Lung (tissue), 12 donors: ENCODE measurements around the gene USP34. TPM values are rescaled to one million over a fixed set of nuclear protein-coding genes. Genes with fewer than 3 reads are reported as not detected.

Experiments
- ATAC-seq: fragments of 200-7000 bp; cut with Tn5 transposase; one replicate; pipeline ENCODE4 v1.9.1; 2020; ENCODE audit warnings: moderate number of reproducible peaks; ENCODE audit not compliant: insufficient read depth, low FRiP score
- DNase-seq, 3 donors: peaks; one replicate each; pipeline ENCODE4 v3.0.0-alpha.2; 2013 to 2017
- H3K27ac ChIP-seq, 2 donors: one replicate each; pipeline ENCODE4 v1.5.1; 2013; ENCODE audit warnings: mild to moderate bottlenecking in 2 of 2, moderate library complexity in 2 of 2, control low read depth in 1 of 2, inconsistent platforms in 1 of 2, low read depth in 1 of 2, low read length in 1 of 2
- H3K27me3 ChIP-seq, 3 donors: one replicate each; pipeline ENCODE4 v1.5.1; 2013; ENCODE audit warnings: low read length in 2 of 3; ENCODE audit not compliant: control insufficient read depth in 3 of 3, insufficient read depth in 3 of 3
- H3K36me3 ChIP-seq, 4 donors: one replicate each; pipeline ENCODE4 v1.5.1; 2013; ENCODE audit warnings: low read length in 4 of 4, mild to moderate bottlenecking in 1 of 4, moderate library complexity in 1 of 4; ENCODE audit not compliant: control insufficient read depth in 4 of 4, insufficient read depth in 4 of 4
- H3K4me1 ChIP-seq, 5 donors: one replicate each; pipeline ENCODE4 v1.5.1; 2013; ENCODE audit warnings: low read length in 5 of 5, mild to moderate bottlenecking in 2 of 5, moderate library complexity in 1 of 5; ENCODE audit not compliant: control insufficient read depth in 5 of 5, insufficient read depth in 5 of 5
- H3K4me3 ChIP-seq: one replicate; pipeline ENCODE4 v1.5.1; 2013; ENCODE audit warnings: mild to moderate bottlenecking, control low read depth, moderate library complexity
- H3K9ac ChIP-seq, 2 donors: one replicate each; pipeline ENCODE4 v1.5.1; 2013; ENCODE audit warnings: low read length in 2 of 2, control low read depth in 1 of 2; ENCODE audit not compliant: insufficient read depth in 1 of 2
- H3K9me3 ChIP-seq, 4 donors: one replicate each; pipeline ENCODE4 v1.5.1; 2013; ENCODE audit warnings: low read length in 3 of 4, mild to moderate bottlenecking in 1 of 4, moderate library complexity in 1 of 4; ENCODE audit not compliant: control insufficient read depth in 4 of 4, insufficient read depth in 3 of 4
- CTCF ChIP-seq: IDR thresholded peaks from 2 replicates; pipeline ENCODE4 v1.5.1; 2012; ENCODE audit warnings: mild to moderate bottlenecking; ENCODE audit errors: control extremely low read depth, extremely low read depth
- WGBS, 2 donors: extraction: QIAGEN DNeasy Blood & Tissue Kit; methylation state at CpG; one replicate each; pipeline ENCODE4 v1.1.7; 2013; 5-methylcytosine and 5-hydroxymethylcytosine counted together
- polyA plus RNA-seq, 2 donors: library from polyadenylated mRNA; stranded (reverse); fragments of 200-250 nt; gene quantifications; one replicate each; pipeline ENCODE4 v1.2.1, GENCODE V29; 2013
- total RNA-seq, 2 donors: library from RNA; depleted of rRNA in 1 of 2; stranded (reverse); fragments of >200 nt in 1 of 2; gene quantifications; one replicate each; pipeline ENCODE4 v1.2.1, GENCODE V29; 2014 to 2021
- donor health status: control.
- donor health status: control.
- donor health status: Bipolar disorder and iron deficiency.
- donor health status: healthy.
- donor health status: DM: yes; HTN: yes; CAD: no.

Gene USP34
- total and polyA plus RNA-seq, 4 donors = 38.7 to 233 (median 67.8) TPM

DNA sequence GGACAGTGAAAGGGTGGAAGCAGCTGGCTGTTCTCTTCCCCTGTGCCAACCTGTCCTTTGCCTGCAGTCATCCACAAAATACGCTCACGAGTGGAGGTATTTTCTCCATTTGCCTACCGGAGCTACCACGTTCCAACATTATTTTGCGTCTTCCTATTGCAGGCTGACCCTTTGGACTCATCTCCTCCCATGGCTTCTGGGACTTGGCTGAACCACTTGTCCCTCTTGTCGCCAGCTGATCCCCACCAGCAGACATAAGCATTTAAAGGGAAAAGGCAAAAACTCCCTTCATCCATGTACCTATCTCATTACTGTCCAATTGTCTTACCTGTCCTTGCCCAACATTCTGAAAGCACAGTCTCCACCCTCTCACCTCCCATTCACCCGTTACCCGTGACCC lies 295.9 kb downstream of the USP34 start:
- 92 to 95% methylated on average over 8 of the region's 8 CpGs for WGBS, 2 donors
- DNase-seq = no peak
- H3K4me1 ChIP-seq = peaks cover 8 to 29% (median 16%) of the 10 kb centered on the region in 5 donors
- H3K27ac ChIP-seq = no peak overlapping the region
- no peaks in the 10 kb centered on the region for H3K9me3 ChIP-seq
- H3K9ac ChIP-seq = no peak overlapping the region
- TF ChIP-seq CTCF = no peak
- H3K4me3 ChIP-seq = no peak overlapping the region
- H3K27me3 ChIP-seq = no peaks in the 10 kb centered on the region
- ATAC-seq = no peak
- H3K36me3 ChIP-seq = peaks cover 0 to 2% (median under 1%) of the 10 kb centered on the region in 4 donors

- Histone ChIP-seq H3K27me3 (no peaks in the 10 kb centered on the region), H3K36me3 (peaks cover 0 to 2% (median 0%) of the 10 kb centered on the region in 4 donors), H3K4me1 (peaks cover 0 to 10% (median 2%) of the 10 kb centered on the region in 5 donors), H3K4me3 (no peak overlapping the region), H3K9ac (no peak overlapping the region), H3K9me3 (no peaks in the 10 kb centered on the region), H3K27ac (no peak overlapping the region)
- TF ChIP-seq CTCF = no peak
- WGBS, 2 donors = 87 to 93% methylated on average over 4 of the region's 4 CpGs
- DNase-seq (no peak), ATAC-seq (no peak)
Observed at GRCh38 chr2:61173116-61173515, 297.8 kb downstream of the USP34 start.

DNA sequence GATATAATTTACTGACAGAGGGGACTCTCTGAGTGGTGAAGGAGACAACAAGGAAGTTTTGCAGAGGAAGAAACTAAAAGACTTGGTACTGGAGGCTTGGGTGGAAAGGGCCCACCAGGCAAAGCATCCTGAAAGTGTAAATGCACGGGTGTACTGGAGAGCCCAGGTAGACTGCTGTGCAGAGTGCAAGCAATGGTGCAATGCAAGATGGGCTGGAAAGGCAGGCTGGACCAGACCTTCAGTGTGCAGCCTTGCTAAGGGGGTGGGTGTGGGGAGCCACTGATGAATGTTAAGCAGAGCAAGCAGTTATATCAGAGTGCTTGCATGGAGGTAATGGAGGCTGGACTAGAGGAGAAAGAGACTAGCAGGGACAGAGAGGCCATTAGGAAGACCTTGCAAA lies 298.2 kb downstream of the USP34 start:
- TF ChIP-seq CTCF = no peak
- ATAC-seq (no peak), DNase-seq (no peak)
- no peaks in the 10 kb centered on the region for H3K9me3 ChIP-seq
- H3K4me3 ChIP-seq = no peak overlapping the region
- no peak overlapping the region for H3K9ac ChIP-seq
- H3K4me1 ChIP-seq = peaks cover 0 to 7% (median 0%) of the 10 kb centered on the region in 5 donors
- H3K27ac ChIP-seq = no peak overlapping the region
- WGBS, 2 donors = 71 to 95% methylated on average over 1 of the region's 1 CpG
- H3K36me3 ChIP-seq = peaks cover 0 to 2% (median under 1%) of the 10 kb centered on the region in 4 donors
- no peaks in the 10 kb centered on the region for H3K27me3 ChIP-seq

DNA sequence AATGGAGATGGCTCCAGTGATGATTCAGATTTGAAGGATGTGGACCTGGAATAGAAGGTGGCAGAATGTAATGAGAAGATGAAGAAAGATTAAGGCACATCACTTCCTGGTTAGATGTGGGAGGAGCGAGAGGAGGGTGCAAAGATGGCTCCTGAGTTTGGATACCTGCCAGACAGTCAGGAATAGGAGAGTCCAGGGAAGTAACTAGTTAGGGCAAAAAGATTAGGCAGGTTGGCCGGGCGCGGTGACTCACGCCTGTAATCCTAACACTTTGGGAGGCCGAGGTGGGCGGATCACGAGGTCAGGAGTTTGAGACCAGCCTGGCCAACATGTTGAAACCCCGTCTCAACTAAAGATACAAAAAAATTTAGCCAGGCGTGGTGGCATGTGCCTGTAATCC lies 303.3 kb downstream of the USP34 start:
- 96 to 97% methylated on average over 10 of the region's 10 CpGs for WGBS, 2 donors
- no peak overlapping the region for H3K27ac ChIP-seq
- no peaks in the 10 kb centered on the region for H3K4me1 ChIP-seq
- no peaks in the 10 kb centered on the region for H3K9me3 ChIP-seq
- ATAC-seq (no peak), DNase-seq (no peak)
- H3K4me3 ChIP-seq = no peak overlapping the region
- TF ChIP-seq CTCF = no peak
- H3K27me3 ChIP-seq = no peaks in the 10 kb centered on the region
- H3K36me3 ChIP-seq = peaks cover 7 to 17% (median 12%) of the 10 kb centered on the region in 4 donors
- no peak overlapping the region for H3K9ac ChIP-seq
